ENCODE data around the gene SLC9A8. TPM values are rescaled to one million over a fixed set of nuclear protein-coding genes. Genes with fewer than 3 reads are reported as not detected.

SLC9A8 gene
- polyA plus RNA-seq, 1 experiment = 2.3 TPM

GRCh38 chr20:49891476-49892110 lies 79.0 kb downstream of the SLC9A8 start:
- ChIA-PET CTCF (interaction anchor here (2.5 kb wide), 1 partner anchor 45 kb away, joined by 12 read pairs; no protein-coding TSS in a partner anchor), POLR2A (no interaction called here)
- H3K4me3 ChIP-seq (ENCODE audit: low read depth, low read length) = no peak overlapping the region
- no peaks in the 10 kb centered on the region for H3K27me3 ChIP-seq (ENCODE audit: control insufficient read depth, insufficient read depth, low read length)
- H3K27ac ChIP-seq (ENCODE audit: low read depth, low read length) = peak overlapping the region; percentile 2
- TF ChIP-seq CTCF (IDR thresholded peaks at IDR 0.05; ENCODE audit: low read depth, low read length) = no peak
- no peaks in the 10 kb centered on the region; the same call in 1 of the 2 replicates for H3K9me3 ChIP-seq (ENCODE audit: control insufficient read depth, insufficient read depth, low read length)
- no peak for DNase-seq (ENCODE audit: low read depth, low spot score)

- ChIA-PET CTCF (interaction anchor here (0.9 to 2.5 kb wide), 4 partner anchors 46 to 351 kb away, joined by 4 to 12 read pairs (median 5); no protein-coding TSS in a partner anchor), POLR2A (no interaction called here)
- no peak overlapping the region for H3K27ac ChIP-seq (ENCODE audit: low read depth, low read length)
- no peak for TF ChIP-seq CTCF (IDR thresholded peaks at IDR 0.05; ENCODE audit: low read depth, low read length)
- no peak overlapping the region for H3K4me3 ChIP-seq (ENCODE audit: low read depth, low read length)
- no peak for DNase-seq (ENCODE audit: low read depth, low spot score)
- H3K9me3 ChIP-seq (ENCODE audit: control insufficient read depth, insufficient read depth, low read length) = no peaks in the 10 kb centered on the region; the same call in 1 of the 2 replicates
- no peaks in the 10 kb centered on the region for H3K27me3 ChIP-seq (ENCODE audit: control insufficient read depth, insufficient read depth, low read length)
These were observed 79.6 kb downstream of the SLC9A8 start for GRCh38 chr20:49892260-49892659.

- Histone ChIP-seq H3K9me3 (ENCODE audit: control insufficient read depth, insufficient read depth, low read length) (no peaks in the 10 kb centered on the region; the same call in 1 of the 2 replicates), H3K27ac (ENCODE audit: low read depth, low read length) (no peak overlapping the region), H3K27me3 (ENCODE audit: control insufficient read depth, insufficient read depth, low read length) (no peaks in the 10 kb centered on the region), H3K4me3 (ENCODE audit: low read depth, low read length) (no peak overlapping the region)
- ChIA-PET CTCF (interaction anchor here (0.9 to 2.5 kb wide), 4 partner anchors 46 to 351 kb away, joined by 4 to 12 read pairs (median 5); no protein-coding TSS in a partner anchor), POLR2A (no interaction called here)
- TF ChIP-seq CTCF (IDR thresholded peaks at IDR 0.05; ENCODE audit: low read depth, low read length) = no peak
- DNase-seq (ENCODE audit: low read depth, low spot score) = no peak
These were observed 80.2 kb downstream of the SLC9A8 start for GRCh38 chr20:49892817-49893216.

DNA sequence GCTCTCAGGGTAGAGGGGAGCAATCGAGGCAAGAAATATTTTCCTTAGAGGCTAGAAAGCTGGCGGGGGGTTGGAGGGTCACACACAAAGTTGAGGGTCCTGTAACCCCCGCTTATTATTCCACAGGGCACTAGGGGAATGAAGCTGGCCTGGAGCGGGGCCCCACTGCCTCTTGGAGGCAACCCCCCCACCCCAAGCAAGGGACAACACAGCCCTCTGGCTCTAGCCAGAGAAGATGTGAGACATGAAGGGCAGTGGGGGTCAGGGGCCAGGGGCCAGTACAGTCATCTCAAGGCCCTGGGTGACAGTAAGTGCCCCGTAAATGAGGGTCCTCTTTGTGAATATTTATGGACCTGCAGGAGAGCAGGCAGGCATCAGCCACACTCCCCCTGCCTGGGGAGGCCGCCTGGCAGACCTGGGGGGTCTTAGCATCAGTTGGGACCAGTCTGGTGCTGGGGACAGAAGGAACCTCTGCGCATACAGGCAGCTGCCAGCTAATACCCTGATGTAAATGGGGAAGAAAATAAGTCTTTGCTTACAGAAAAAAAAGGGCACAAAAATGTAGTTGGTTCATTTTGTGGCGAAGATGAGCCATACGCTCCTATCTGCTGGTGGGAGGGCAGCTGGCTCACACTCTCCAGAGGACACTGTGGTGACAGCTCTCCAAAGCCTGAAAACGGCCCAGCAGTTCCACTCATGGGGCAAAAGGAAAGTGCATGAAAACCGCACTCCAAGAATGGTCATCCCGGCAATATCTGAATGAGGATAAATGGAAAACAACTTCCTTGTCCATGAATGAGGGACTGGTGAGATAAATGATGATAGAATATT lies 80.8 kb downstream of the SLC9A8 start:
- H3K9me3 ChIP-seq (ENCODE audit: control insufficient read depth, insufficient read depth, low read length) = no peaks in the 10 kb centered on the region; the same call in 1 of the 2 replicates
- POLR2A ChIA-PET = no interaction called here
- no peak for DNase-seq (ENCODE audit: low read depth, low spot score)
- no peak for TF ChIP-seq CTCF (IDR thresholded peaks at IDR 0.05; ENCODE audit: low read depth, low read length)
- CTCF ChIA-PET = interaction anchor here (0.9 to 2.5 kb wide), 5 partner anchors 47 to 352 kb away, joined by 3 to 12 read pairs (median 5); no protein-coding TSS in a partner anchor
- peak overlapping the region; percentile 20 for H3K4me3 ChIP-seq (ENCODE audit: low read depth, low read length)
- no peak overlapping the region for H3K27ac ChIP-seq (ENCODE audit: low read depth, low read length)
- no peaks in the 10 kb centered on the region for H3K27me3 ChIP-seq (ENCODE audit: control insufficient read depth, insufficient read depth, low read length)

Measured in AG04450 (cell line).